Erythroblast (primary cell): Measurements from ENCODE around the gene PRODH.
"Not testable (repeated sequence)": the region's sequence is repeated elsewhere in the genome, so short reads cannot be mapped to it uniquely, and the experiment has no call there.

ENCODE experiments used
- GATA1 ChIP-seq: IDR thresholded peaks from 2 replicates; pipeline ENCODE4 v1.6.1; 2011; ENCODE audit warnings: low read depth, mild to moderate bottlenecking, control low read depth, low read length, moderate library complexity
- POLR2A ChIP-seq: IDR thresholded peaks from 2 replicates; pipeline ENCODE4 v1.6.1; 2011; ENCODE audit warnings: mild to moderate bottlenecking, low read length

DNA sequence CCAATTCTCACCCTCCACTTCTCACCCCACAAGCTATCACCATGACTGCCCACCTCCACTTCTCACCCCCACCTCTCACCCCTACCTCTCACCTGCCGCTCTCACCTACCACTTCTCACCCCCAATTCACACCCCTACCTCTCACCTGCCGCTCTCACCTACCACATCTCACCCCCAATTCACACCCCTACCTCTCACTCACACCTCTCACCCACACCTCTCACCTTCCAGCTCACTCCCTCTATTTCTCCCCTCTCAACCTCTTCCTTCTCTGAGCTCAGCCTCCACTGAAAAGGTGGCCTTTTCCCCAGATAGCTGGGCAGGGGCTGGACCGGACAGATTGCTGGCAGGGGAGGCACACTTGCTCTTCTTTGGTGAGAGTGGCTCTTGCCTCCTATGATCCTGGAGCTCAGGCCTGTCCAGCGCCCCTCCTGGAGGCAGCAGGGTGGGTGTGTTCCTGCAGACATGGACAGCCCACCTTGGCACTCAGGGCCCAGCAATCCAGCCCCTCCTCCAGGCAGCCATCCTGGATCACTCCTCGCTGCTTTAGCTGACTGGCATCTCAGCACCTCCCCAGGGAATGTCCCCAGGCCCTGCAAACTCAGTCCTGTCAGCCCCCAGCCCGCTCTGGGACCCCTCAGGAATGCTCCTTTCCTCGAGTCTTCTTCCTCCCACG lies 25.7 kb upstream of the PRODH start:
- TF ChIP-seq POLR2A, GATA1: not testable (repeated sequence)
